Neural progenitor cell (in vitro differentiated cells): ENCODE measurements around the gene C11orf71.

Experiments used
- CTCF ChIP-seq: fragments of 200-600 bp; sonication (generic); IDR thresholded peaks from 2 replicates; pipeline ENCODE4 v1.5.1; 2017; ENCODE audit warnings: antibody characterized with exemption, mild to moderate bottlenecking
- EZH2 ChIP-seq: fragments of 200-600 bp; sonication (generic); IDR thresholded peaks from 2 replicates; pipeline ENCODE4 v1.6.1; 2017; ENCODE audit warnings: antibody characterized with exemption, mild to moderate bottlenecking, moderate library complexity

GRCh38 chr11:114354076-114354475 is 46.2 kb downstream of the C11orf71 start:
- TF ChIP-seq CTCF, result no peak
- no peak for TF ChIP-seq EZH2
